HFFc6 (cell line): ENCODE results near the gene PINK1. TPM values are rescaled to one million over a fixed set of nuclear protein-coding genes. Genes with fewer than 3 reads are reported as not detected.

Source experiments
- DNase-seq: peaks from one replicate; pipeline ENCODE4 v3.0.0-alpha.2; 2018
- H3K27ac Mint-ChIP-seq: 2 replicates; pipeline ENCODE4 v1.8.0; 2020; ENCODE audit warnings: mild to moderate bottlenecking, mixed read lengths
- H3K27me3 Mint-ChIP-seq: 2 replicates; pipeline ENCODE4 v1.8.0; 2021; ENCODE audit warnings: mild to moderate bottlenecking, moderate library complexity, mixed read lengths; ENCODE audit not compliant: insufficient read depth
- H3K36me3 Mint-ChIP-seq: 2 replicates; pipeline ENCODE4 v1.8.0; 2021; ENCODE audit warnings: low read depth, mixed read lengths
- H3K4me1 Mint-ChIP-seq: 2 replicates; pipeline ENCODE4 v1.8.0; 2020; ENCODE audit warnings: low read depth, mixed read lengths
- H3K4me3 Mint-ChIP-seq: 2 replicates; pipeline ENCODE4 v1.8.0; 2020; ENCODE audit warnings: mild to moderate bottlenecking, moderate library complexity, mixed read lengths
- H3K9me3 Mint-ChIP-seq: 2 replicates; pipeline ENCODE4 v1.8.0; 2020; ENCODE audit warnings: mild to moderate bottlenecking, mixed read lengths
- total RNA-seq, 6 experiments: library from RNA; stranded (reverse); fragmentation: NEBNext Ultra II Directional; extraction: Animal tissue kit (Norgen Biotek cat#: 25700); gene quantifications; 2 replicates in 1 of 6; 3 replicates in 5 of 6; pipeline ENCODE4 v1.2.3, GENCODE V29; 2021
- TF ChIP-seq, protein P1 (sequence below): fragments of 200-600 bp; sonication (generic); IDR thresholded peaks from 2 replicates; pipeline ENCODE4 v1.5.0; 2021; ENCODE audit warnings: antibody characterized with exemption, mild to moderate bottlenecking

PINK1 gene
- total RNA-seq, 6 experiments from 2014 or later: 89.9 to 134 (median 99.1) TPM

DNA sequence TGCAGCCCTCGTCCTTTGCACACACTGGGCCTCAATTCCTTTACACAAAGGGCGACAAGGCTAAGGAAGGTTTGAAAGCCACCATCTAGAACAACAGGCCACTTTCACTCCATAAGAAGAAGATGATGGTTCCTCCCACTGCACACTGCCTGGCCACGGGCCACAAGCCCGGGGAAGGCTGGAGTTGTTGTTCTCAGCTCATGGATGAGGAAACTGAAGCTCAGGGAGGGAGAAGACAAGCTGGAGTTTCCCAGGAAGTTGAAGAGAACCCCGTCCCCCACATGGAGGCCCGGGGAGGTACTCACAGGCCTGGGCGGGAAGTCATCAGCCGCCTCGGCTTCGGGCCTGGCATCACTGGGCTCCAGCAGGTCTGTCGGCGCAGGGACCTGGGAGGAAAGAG is 52.5 kb downstream of the PINK1 start:
- no peak overlapping the region for H3K27ac Mint-ChIP-seq
- no peak overlapping the region for H3K4me3 Mint-ChIP-seq
- no peak for DNase-seq
- no peaks in the 10 kb centered on the region for H3K4me1 Mint-ChIP-seq
- TF ChIP-seq, protein P1, sequence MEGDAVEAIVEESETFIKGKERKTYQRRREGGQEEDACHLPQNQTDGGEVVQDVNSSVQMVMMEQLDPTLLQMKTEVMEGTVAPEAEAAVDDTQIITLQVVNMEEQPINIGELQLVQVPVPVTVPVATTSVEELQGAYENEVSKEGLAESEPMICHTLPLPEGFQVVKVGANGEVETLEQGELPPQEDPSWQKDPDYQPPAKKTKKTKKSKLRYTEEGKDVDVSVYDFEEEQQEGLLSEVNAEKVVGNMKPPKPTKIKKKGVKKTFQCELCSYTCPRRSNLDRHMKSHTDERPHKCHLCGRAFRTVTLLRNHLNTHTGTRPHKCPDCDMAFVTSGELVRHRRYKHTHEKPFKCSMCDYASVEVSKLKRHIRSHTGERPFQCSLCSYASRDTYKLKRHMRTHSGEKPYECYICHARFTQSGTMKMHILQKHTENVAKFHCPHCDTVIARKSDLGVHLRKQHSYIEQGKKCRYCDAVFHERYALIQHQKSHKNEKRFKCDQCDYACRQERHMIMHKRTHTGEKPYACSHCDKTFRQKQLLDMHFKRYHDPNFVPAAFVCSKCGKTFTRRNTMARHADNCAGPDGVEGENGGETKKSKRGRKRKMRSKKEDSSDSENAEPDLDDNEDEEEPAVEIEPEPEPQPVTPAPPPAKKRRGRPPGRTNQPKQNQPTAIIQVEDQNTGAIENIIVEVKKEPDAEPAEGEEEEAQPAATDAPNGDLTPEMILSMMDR: no peak
- no peaks in the 10 kb centered on the region for H3K27me3 Mint-ChIP-seq
- H3K36me3 Mint-ChIP-seq: no peaks in the 10 kb centered on the region; the same call in 1 of the 2 replicates
- no peaks in the 10 kb centered on the region for H3K9me3 Mint-ChIP-seq

DNA sequence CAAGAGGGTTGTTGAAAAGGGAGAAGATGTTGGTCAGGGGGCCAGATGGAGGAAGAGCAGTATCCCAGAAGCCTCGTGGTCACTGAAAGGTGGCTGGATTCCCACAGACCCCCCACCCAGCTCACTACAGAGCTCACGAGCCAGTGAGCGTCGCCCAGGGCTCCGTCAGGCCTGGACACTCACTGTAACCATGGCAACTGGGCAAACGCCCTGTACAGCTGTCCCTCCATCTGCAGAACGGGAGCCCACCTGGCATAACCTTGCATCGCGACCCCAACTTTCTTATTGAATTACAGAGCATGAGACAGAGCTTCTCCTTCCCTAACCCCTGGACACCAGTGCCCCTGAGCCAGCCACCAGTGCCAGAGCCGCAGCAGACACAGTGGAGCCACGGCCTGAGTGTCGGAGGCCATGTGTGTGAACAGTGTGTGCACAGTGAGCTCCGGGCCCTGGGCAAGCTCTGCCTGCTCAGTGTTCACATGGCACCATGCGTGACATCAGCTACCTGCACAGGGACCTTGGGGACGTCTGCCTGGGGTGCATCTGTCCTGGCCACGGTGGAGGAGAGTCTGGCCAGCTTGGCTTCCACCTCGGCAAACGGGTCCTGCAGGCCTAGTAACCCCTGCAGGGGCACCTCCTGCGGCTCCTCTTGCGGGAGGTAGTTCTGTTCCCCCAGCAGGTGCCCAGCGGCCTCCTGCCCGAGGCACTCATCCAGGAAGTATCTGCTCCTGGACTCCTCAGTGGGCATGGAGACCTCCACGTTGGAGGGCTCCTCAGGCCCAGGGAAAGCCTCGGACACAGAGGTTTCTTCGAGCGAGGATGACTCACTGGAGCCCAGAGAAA is 53.8 kb downstream of the PINK1 start:
- Mint-ChIP-seq H3K36me3 (no peaks in the 10 kb centered on the region; the same call in 1 of the 2 replicates), H3K4me1 (0 out of 2 replicates have a peak, but pooled peaks cover 2% of the 10 kb centered on the region), H3K27me3 (no peaks in the 10 kb centered on the region), H3K9me3 (no peaks in the 10 kb centered on the region), H3K27ac (no peak overlapping the region), H3K4me3 (no peak overlapping the region)
- TF ChIP-seq, protein P1: no peak
- DNase-seq: no peak

DNA sequence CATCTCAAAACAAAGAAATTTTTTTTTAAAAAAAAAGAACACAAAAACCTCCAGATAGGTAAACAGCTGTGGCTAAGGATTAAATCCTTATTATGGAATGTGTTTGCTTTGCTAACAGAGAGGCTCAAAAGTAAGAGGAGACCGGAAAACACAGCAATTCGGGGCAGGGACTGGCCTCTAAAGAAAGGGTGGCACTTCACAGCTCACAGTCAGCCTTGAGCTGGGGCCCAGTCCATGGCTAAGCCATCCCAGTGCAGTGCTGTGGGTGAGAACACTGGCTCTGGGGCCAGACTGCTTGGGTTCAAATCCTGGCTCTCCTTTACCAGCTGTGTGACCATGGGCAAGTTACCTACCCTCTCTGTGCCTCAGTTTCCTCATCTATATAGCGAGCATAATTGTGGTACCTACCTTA is 56.4 kb downstream of the PINK1 start:
- no peak overlapping the region for H3K4me3 Mint-ChIP-seq
- DNase-seq: no peak
- TF ChIP-seq, protein P1: no peak
- H3K9me3 Mint-ChIP-seq: no peaks in the 10 kb centered on the region
- H3K36me3 Mint-ChIP-seq: no peaks in the 10 kb centered on the region; the same call in 1 of the 2 replicates
- no peaks in the 10 kb centered on the region; the same call in 1 of the 2 replicates for H3K27me3 Mint-ChIP-seq
- 0 out of 2 replicates have a peak, but pooled peaks cover 7% of the 10 kb centered on the region for H3K4me1 Mint-ChIP-seq
- no peak overlapping the region for H3K27ac Mint-ChIP-seq

DNA sequence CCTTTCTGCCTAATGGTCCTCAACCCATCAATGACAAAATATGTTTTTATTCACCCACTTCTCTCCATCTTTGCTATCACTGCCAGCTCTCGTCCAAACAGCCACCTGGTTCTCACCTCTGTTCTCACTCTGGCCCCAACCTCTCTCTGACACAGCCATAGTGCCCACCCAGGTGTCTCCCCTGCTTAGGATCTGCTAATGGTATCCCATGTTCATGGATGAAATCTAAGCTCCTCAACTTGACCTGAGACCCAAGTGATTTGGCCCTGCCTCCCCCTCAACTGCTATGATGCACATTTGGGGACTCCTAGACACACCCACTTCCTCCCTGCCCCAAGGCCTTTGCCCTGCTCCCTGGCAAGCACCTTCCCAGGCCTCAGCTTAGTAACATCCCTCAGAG is 58.6 kb downstream of the PINK1 start:
- Mint-ChIP-seq H3K4me3 (no peak overlapping the region), H3K4me1 (peaks cover 19% of the 10 kb centered on the region), H3K36me3 (no peaks in the 10 kb centered on the region), H3K27me3 (no peaks in the 10 kb centered on the region; the same call in 1 of the 2 replicates), H3K9me3 (no peaks in the 10 kb centered on the region), H3K27ac (no peak overlapping the region)
- TF ChIP-seq, protein P1: no peak
- no peak for DNase-seq

DNA sequence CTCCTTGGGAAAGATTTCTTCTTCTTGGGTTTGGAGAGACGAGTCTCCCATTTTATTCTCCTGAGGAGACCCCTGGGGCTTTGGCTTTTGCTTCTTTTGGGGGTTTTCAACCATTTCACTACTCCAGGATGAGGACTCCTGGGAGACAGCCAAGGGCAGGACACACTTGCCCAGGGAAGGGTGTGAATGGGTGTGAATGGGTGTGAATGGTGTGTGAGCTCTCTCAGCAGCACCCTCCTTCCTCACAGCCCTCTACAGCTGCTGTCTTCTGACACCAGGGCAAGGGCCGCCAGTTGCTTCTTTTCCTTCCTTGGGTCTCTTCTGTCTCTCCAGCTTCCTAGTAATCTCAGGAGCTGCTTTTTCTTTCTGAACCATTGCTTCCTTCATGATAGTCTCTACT is 60.4 kb downstream of the PINK1 start:
- no peak overlapping the region for H3K27ac Mint-ChIP-seq
- H3K27me3 Mint-ChIP-seq: peaks cover 3% of the 10 kb centered on the region
- no peaks in the 10 kb centered on the region for H3K9me3 Mint-ChIP-seq
- DNase-seq: no peak
- H3K4me3 Mint-ChIP-seq: no peak overlapping the region
- peaks cover 34% of the 10 kb centered on the region for H3K4me1 Mint-ChIP-seq
- peaks cover 5% of the 10 kb centered on the region; the same call in 1 of the 2 replicates for H3K36me3 Mint-ChIP-seq
- TF ChIP-seq, protein P1: no peak
